ENCODE data around the gene TRAF3. TPM values are rescaled to one million over a fixed set of nuclear protein-coding genes. Genes with fewer than 3 reads are reported as not detected.

Gene TRAF3
- total RNA-seq, 1 experiment from 2014 or later, result 37.6 TPM

- Histone ChIP-seq H3K4me3 (ENCODE audit: low read depth in 2 of 2, low read length in 2 of 2) (no peak overlapping the region), H3K27me3 (ENCODE audit: control insufficient read depth, insufficient read depth, low read length) (no peaks in the 10 kb centered on the region), H3K9me3 (ENCODE audit: control insufficient read depth, insufficient read depth, low read depth, low read length) (no peaks in the 10 kb centered on the region), H3K27ac (ENCODE audit: low read length) (no peak overlapping the region), H3K36me3 (ENCODE audit: control insufficient read depth, insufficient read depth, low read length) (no peaks in the 10 kb centered on the region), H3K4me1 (ENCODE audit: control insufficient read depth, insufficient read depth, low read length) (no peaks in the 10 kb centered on the region)
- intact Hi-C loops (cut with micrococcal nuclease; ENCODE audit: unreplicated experiment) (no loop called here), in situ Hi-C loops (cut with HindIII; ENCODE audit: low pct_unique_long_range_greater_than_20kb, low sequenced_read_pairs) (no loop called here)
- TF ChIP-seq SIN3A (IDR thresholded peaks at IDR 0.05; ENCODE audit: borderline replicate concordance, insufficient read depth, low read depth, low read length), result no peak
- no peak for TF ChIP-seq CTCF (IDR thresholded peaks at IDR 0.05)
- no peak for TF ChIP-seq POLR2AphosphoS5 (IDR thresholded peaks at IDR 0.05; ENCODE audit: low read depth, low read length)
- no peak for TF ChIP-seq REST (IDR thresholded peaks at IDR 0.05; ENCODE audit: insufficient read depth in 1 of 2, low read depth in 2 of 2, low read length in 1 of 2)
- no peak for TF ChIP-seq TCF7L2 (IDR thresholded peaks at IDR 0.05; ENCODE audit: low read depth, low read length)
- ATAC-seq (peak; percentile 5; the same call in 1 of the 2 replicates), DNase-seq (ENCODE audit: low read depth, low spot score) (no peak)
- CTCF ChIA-PET, result no interaction called here
- BruUV-seq (replicated peaks), result no TSS peak
- POLR2A ChIA-PET, result no interaction called here
These were observed 137.4 kb downstream of the TRAF3 start for GRCh38 chr14:102914474-102915291.

- CTCF ChIA-PET, result no interaction called here
- Histone ChIP-seq H3K36me3 (ENCODE audit: control insufficient read depth, insufficient read depth, low read length) (no peaks in the 10 kb centered on the region), H3K4me1 (ENCODE audit: control insufficient read depth, insufficient read depth, low read length) (no peaks in the 10 kb centered on the region), H3K9me3 (ENCODE audit: control insufficient read depth, insufficient read depth, low read depth, low read length) (no peaks in the 10 kb centered on the region), H3K4me3 (ENCODE audit: low read depth in 2 of 2, low read length in 2 of 2) (no peak overlapping the region), H3K27ac (ENCODE audit: low read length) (no peak overlapping the region), H3K27me3 (ENCODE audit: control insufficient read depth, insufficient read depth, low read length) (no peaks in the 10 kb centered on the region)
- peak; percentile 19; the same call in 1 of the 2 replicates for ATAC-seq
- in situ Hi-C loops (cut with HindIII; ENCODE audit: low pct_unique_long_range_greater_than_20kb, low sequenced_read_pairs) (no loop called here), intact Hi-C loops (cut with micrococcal nuclease; ENCODE audit: unreplicated experiment) (no loop called here)
- no TSS peak for BruUV-seq (replicated peaks)
- POLR2A ChIA-PET, result no interaction called here
- TF ChIP-seq CTCF (IDR thresholded peaks at IDR 0.05) (no peak), REST (IDR thresholded peaks at IDR 0.05; ENCODE audit: insufficient read depth in 1 of 2, low read depth in 2 of 2, low read length in 1 of 2) (no peak), SIN3A (IDR thresholded peaks at IDR 0.05; ENCODE audit: borderline replicate concordance, insufficient read depth, low read depth, low read length) (no peak), POLR2AphosphoS5 (IDR thresholded peaks at IDR 0.05; ENCODE audit: low read depth, low read length) (no peak), TCF7L2 (IDR thresholded peaks at IDR 0.05; ENCODE audit: low read depth, low read length) (no peak)
- no peak for DNase-seq (ENCODE audit: low read depth, low spot score)
These were observed 138.3 kb downstream of the TRAF3 start for GRCh38 chr14:102915292-102916110.

All from Panc1 (cell line).